ENCODE results near the gene BPIFB1.

BPIFB1 gene

GRCh38 chr20:33272155-33272873 is 10.7 kb upstream of the BPIFB1 start:
- DNase-seq = no peak

DNA sequence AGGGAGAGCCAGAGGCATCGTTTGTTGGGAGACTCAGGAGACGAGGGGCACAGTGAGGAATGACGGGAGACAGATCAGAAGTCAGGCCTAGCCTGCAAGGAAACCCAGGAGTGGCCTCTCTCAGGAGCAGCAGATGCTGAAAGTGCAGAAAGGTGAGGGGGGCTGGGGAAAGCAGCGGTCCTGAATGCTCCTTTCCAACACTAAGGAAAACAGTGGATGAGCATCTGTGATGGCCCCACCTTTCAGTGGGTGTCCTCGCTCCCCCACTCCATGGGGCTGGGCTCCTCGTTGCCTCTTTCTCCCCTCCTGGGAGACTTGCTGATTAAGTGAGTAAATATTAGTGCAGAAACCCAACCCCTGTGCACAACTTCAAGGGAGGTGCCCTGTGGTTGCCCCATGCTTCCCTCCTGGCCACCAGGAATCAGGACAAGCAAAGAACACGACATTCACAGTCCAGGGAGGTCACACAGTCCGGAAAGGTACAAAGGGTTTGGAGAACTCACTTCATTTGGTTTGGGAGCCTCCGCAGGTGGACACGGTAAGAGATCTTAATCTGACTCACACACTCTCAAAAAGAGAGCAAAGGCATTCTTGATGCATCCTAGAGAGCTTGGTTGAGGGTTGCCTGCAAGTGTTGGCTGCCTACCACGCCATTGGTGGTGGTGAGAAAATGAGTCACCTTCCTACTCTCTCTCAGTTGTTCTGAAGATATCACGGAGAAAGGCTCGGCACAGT is 9.7 kb upstream of the BPIFB1 start:
- DNase-seq = peak in 18 of 58 donors; percentile 10 to 55 (median 26)

- DNase-seq = no peak
Observed at GRCh38 chr20:33275215-33275614, 7.8 kb upstream of the BPIFB1 start.

DNA sequence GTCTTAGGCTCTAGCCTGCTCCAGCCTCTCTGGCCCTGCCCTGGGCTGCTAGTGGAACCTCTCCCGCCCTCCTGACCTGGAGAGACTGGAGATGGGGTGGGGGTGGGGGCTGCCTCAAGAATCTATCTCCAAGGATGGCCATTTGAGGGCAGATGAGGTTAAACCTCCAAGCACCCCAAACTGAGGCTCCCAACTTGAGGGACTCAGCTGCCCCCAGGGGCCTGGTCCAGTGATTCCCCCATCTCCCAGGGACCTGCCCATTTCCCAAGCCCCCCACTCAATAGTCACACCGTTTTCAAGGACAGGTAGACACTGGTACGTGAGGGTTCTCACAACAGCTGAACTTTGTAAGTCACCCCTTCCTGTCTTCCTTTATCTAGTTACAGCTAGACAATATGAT is 7.1 kb upstream of the BPIFB1 start:
- DNase-seq = no peak

DNA sequence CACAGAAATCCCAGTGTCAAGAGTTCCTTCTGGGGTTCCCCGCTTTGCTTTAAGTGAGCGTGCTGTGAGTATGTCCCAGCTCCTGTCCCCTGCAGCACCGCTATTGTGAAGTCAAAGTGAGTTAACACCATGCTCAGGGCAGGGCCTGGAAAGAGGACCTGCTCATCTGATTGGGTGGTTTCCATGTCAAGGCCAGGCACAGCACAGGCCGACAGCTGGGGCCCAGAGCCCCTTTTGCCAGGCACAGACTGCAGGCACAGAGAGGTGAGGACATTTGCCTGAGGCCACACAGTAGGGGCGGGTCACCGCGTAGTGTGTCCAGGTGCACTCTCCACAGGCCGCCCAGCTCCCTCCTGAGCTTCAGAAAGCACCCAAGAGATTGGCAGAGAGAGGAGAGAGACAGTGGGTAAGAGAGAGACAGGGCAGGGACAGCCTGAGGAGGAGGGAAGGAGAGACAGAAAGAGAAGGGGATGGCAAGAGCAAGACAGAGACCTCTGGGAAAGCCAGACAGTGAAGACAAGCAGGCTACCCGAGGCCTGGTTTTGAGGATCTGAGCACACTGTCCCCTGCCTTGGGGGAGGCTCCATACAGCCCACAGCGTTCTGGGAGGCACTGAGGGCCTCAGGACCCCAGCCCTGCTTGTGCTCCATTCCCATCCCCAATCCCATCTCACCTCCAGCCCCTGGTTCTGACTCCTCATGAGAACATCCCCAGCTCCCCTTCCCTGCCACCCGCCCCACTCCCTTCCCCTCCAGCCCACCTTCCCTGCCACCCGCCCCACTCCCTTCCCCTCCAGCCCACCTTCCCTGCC is 6.5 kb upstream of the BPIFB1 start:
- DNase-seq = no peak

GRCh38 chr20:33277471-33278441 is 5.3 kb upstream of the BPIFB1 start:
- DNase-seq = no peak

- DNase-seq = no peak
Observed at GRCh38 chr20:33278700-33279099, 4.3 kb upstream of the BPIFB1 start.

DNA sequence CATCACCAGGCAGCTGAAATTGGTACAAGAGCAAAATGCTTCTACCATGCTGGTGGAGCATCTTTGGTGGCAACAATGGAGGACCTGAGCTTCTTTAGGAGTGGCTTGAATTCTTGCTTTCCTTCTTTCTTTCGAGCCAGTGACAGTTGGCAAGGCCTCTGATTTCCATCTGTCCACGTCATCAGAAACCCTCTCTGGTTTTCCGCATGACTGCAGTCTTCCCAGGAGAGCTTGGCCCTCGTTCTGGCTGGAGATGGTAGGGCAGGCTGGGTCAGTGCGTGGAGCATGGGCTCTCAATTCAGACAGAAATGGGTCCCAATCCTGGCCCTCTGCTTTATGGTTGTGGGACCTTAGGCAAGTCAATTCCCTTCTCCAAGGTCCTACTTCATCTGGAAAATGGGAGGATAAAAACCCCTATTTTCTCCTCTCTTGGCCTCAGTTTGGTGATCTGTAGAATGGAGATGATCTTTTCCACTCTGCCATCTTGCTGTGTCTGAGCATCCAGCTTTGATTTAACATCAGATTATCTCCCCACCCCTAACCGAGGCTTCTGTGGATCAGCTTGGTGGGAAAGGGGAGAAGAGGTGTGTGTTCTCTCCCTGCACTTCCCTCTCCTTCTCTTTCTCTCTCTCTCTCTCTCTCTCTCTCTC is 3.6 kb upstream of the BPIFB1 start:
- DNase-seq = no peak

DNA sequence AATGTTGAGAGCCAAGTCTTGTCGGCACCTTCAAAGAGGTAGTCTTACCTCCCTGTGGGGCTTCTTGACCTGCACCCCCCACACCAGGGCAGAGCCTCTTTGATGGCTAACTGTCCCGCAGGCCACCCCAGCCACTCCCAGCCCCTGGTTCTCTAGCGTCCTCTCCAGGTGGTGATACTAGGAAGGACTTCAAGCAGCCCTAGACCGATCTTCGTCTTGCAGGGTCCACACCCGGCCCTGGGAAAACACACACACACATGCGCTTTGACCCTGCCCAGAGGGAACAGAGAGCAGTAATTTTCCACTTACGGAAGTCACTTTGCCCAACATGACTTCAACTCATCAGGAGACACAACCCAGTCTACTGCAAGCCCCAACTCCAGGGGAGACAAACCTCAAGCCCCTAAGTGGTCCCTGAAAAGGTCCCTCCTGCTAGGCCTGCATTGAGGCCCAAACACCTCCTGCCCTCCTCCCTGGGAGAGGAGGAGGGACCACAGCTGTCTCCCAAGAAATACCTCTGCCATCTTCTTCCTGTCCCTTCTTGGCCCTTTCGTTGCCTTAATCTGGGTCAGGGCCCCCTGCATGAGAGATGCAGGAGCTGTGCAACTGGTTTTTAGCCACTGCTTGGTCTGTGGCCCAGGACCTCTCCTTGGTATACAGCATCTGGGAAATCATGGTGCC is 2.9 kb upstream of the BPIFB1 start:
- no peak for DNase-seq

DNA sequence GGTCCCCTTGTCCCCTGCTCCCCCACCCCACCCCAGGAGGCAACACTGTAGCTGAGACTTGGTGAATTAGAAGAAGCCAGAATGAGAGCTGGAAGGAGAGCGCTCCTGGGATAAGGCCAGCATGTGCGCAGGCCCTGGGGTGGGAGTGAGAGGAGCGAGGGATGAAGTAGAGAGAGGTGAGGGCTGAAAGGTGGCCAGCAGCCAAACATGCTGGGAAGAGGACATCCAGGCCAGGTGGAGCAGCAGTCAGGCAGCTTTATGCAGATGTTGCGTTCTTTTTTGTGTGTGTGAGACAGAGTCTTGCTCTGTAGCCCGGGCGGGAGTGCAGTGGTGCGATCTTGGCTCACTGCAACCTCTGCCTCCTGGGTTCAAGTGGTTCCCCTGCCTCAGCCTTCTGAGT is 2.2 kb upstream of the BPIFB1 start:
- DNase-seq = no peak

GRCh38 chr20:33281550-33282146 is 1.4 kb upstream of the BPIFB1 start:
- DNase-seq = peak in 41 of 58 donors; percentile 5 to 83 (median 35)

DNA sequence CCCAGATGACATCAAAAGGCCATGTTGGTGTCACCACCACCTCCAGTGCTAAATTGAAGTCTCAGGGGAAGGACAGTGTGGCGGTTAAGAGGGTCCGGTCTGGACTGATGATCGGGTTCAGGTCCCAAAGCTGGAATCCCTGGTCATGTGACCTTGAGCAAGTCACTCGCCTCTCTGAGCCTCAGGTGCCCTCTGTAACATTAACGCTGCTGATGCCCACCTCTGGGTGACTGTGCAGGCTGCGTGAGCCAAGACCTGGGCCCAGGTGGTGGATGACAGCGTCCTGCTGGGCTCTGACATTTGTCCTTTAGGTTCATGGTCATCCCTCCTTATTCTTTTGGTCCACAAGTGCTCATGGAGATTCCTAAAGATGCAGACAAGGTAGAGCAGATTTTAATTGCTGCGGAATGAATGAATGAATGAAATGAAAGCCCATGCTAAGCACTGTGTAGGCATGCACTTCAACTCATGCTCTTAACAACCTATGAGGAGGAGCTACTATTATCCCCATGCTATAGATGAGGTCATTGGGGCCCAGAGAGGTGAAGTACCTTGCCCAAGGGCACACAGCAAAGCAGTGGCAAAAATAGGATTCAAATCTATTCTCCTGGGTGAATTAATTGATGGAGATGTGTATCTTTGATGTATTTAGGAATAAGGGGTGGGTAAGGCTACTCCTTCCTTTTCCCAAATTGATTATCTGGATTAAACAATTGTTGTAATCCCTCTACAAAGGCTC is 649 bp upstream of the BPIFB1 start:
- no peak for DNase-seq

DNA sequence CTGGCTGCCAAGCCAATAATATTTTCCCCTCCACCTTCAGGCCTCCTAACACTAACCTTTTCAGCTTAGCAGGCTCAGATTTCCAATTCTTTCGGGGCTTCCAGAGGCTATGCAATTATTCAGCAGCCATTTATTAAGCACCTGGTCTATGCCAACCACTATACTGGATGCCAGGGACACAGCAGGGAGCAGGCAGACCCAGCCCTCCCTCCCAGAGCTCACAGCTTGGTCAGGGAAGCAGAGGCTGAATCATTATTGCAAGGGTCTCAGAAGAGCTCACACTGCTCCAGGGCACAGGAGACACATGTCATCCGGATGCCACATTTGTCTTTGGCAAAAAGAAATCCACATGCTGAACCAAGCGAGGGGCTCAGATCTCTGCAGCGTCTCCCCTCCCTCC is 1.3 kb downstream of the BPIFB1 start:
- no peak for DNase-seq

DNA sequence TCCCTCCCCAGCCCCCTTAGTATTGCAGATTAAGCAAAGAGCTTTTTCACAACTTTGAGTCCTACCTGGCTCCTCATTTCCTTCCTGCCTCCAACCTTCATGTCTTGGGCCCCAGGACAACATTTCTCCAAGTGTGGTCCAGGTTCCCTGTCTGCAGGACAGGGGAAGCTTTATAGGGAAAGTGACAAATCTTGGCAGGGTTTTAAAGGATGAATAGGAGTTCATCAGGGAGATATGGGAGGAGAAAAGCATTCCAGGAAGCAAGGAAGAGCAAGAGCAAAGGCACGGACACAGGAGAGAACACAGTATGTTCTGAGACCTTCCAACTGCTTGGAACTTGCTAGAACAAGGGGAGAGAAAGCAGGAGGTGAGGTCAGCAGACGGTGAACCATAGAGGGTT is 1.9 kb downstream of the BPIFB1 start:
- no peak for DNase-seq

- no peak for DNase-seq
Observed at GRCh38 chr20:33285861-33286495, 3.0 kb downstream of the BPIFB1 start.

DNA sequence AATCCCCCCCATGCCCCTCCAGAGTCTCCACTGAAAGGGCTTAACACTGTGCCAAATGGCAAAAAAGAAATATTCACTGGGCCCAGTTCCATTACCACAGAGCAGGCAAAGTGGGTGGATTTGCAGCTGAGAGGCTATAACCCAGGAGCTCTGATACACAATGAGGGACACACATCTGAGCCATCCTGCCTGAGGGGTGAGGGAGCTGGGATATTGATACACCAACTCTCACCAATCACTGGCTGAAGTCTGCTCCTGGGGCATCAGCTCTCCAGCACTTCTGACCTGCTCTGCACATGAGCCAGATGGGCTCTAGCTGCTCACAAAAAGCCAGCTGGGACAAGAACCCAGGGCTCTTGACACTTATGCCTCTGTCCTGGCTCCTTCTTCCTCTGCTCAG is 4.9 kb downstream of the BPIFB1 start:
- no peak for DNase-seq

GRCh38 chr20:33290852-33291251 is 7.8 kb downstream of the BPIFB1 start:
- no peak for DNase-seq

DNA sequence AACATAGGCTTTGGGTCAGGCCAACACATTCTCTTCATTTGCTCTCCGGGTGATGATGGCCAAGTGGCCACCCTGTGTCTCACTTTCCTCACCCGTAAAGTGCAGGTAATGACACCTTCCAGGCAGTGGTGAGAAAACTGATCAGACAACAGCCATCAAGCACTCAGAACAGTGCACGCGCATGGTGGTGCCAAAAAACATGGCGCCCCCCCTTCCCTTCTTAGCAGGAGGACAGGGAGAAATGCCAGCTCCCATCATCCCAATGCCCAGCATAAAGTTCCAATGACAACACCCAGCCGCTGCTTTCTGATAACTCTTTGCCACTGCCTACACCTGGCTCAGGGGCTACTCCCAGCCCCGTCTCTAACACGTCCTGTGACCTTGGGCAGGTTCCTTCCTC is 8.4 kb downstream of the BPIFB1 start:
- no peak for DNase-seq

Measured in anterior cingulate cortex (tissue), 58 donors.